Liver (tissue), 3 donors: ENCODE measurements around the gene NR4A2.

Experiments used
- MAX ChIP-seq: IDR thresholded peaks from 2 replicates; pipeline ENCODE4 v1.6.1; 2016; ENCODE audit warnings: antibody characterized with exemption
- NR2F2 ChIP-seq: IDR thresholded peaks from 2 replicates; pipeline ENCODE4 v1.6.1; 2016; ENCODE audit warnings: antibody characterized with exemption
- RAD21 ChIP-seq, 2 donors: IDR thresholded peaks; 2 replicates each; pipeline ENCODE4 v1.6.1; 2016; ENCODE audit warnings: antibody characterized with exemption in 2 of 2, mild to moderate bottlenecking in 2 of 2
- REST ChIP-seq: IDR thresholded peaks from 2 replicates; pipeline ENCODE4 v1.6.1; 2016; ENCODE audit warnings: antibody characterized with exemption, mild to moderate bottlenecking
- TAF1 ChIP-seq: conservative IDR thresholded peaks from 2 replicates; pipeline ENCODE4 v1.6.1; 2016; ENCODE audit warnings: antibody characterized with exemption, mild to moderate bottlenecking
- ZBTB33 ChIP-seq: IDR thresholded peaks from 2 replicates; pipeline ENCODE4 v1.6.1; 2016; ENCODE audit warnings: antibody characterized with exemption
- TF ChIP-seq, protein P1 (sequence below): IDR thresholded peaks from 2 replicates; pipeline ENCODE4 v1.6.1; 2016; ENCODE audit warnings: antibody characterized with exemption
- TF ChIP-seq, protein P2 (sequence below): fragments of 150-350 bp; IDR thresholded peaks from 2 replicates; pipeline ENCODE4 v1.5.1; 2017; ENCODE audit warnings: improper control_type of control experiment, low read depth, low read length; ENCODE audit not compliant: missing input control
- donor health status: healthy.
- donor health status: healthy.

DNA sequence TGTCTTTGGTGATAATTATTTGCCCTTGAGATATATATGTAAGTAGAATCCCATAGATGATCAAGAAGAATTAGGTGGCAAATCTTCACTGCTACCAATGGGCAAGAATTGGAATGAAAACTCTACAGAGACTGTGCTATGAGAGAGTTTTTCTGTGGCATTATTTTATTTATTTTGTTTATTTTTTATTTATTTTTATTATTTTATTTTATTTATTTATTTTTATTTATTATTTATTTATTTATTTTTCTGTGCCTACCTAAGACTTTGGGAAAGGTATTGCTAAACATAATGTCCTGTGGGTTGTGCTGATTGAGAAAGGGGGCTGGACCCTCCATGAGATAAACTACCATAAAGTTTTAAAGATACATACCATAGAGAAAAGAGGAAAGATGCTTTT lies 16.6 kb upstream of the NR4A2 start:
- TF ChIP-seq, protein P1, sequence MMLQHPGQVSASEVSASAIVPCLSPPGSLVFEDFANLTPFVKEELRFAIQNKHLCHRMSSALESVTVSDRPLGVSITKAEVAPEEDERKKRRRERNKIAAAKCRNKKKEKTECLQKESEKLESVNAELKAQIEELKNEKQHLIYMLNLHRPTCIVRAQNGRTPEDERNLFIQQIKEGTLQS = no peak
- no peak for TF ChIP-seq RAD21 (IDR thresholded peaks at IDR 0.05)
- no peak for TF ChIP-seq TAF1
- TF ChIP-seq, protein P2, sequence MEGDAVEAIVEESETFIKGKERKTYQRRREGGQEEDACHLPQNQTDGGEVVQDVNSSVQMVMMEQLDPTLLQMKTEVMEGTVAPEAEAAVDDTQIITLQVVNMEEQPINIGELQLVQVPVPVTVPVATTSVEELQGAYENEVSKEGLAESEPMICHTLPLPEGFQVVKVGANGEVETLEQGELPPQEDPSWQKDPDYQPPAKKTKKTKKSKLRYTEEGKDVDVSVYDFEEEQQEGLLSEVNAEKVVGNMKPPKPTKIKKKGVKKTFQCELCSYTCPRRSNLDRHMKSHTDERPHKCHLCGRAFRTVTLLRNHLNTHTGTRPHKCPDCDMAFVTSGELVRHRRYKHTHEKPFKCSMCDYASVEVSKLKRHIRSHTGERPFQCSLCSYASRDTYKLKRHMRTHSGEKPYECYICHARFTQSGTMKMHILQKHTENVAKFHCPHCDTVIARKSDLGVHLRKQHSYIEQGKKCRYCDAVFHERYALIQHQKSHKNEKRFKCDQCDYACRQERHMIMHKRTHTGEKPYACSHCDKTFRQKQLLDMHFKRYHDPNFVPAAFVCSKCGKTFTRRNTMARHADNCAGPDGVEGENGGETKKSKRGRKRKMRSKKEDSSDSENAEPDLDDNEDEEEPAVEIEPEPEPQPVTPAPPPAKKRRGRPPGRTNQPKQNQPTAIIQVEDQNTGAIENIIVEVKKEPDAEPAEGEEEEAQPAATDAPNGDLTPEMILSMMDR = no peak
- TF ChIP-seq NR2F2 = no peak
- no peak for TF ChIP-seq REST
- no peak for TF ChIP-seq MAX
- no peak for TF ChIP-seq ZBTB33
